Karpas-422 (cell line): Measurements from ENCODE around the gene INPP5A. TPM values are rescaled to one million over a fixed set of nuclear protein-coding genes. Genes with fewer than 3 reads are reported as not detected.

Experiments used
- DNase-seq: peaks from one replicate; pipeline ENCODE4 v3.0.0-alpha.2; 2015
- H2AFZ ChIP-seq: fragments of 200-600 bp; sonication (generic); 2 replicates; pipeline ENCODE4 v1.6.1; 2014; ENCODE audit warnings: antibody characterized with exemption, low read length, mixed read lengths
- H3K27ac ChIP-seq: fragments of 200-600 bp; sonication (generic); 2 replicates; pipeline ENCODE4 v1.5.1; 2014; ENCODE audit warnings: mild to moderate bottlenecking, low read length, moderate library complexity
- H3K27me3 ChIP-seq: fragments of 200-600 bp; sonication (generic); 2 replicates; pipeline ENCODE4 v1.6.1; 2014; ENCODE audit warnings: low read length, mixed read lengths
- H3K36me3 ChIP-seq: fragments of 200-600 bp; sonication (generic); 2 replicates; pipeline ENCODE4 v1.6.1; 2014; ENCODE audit warnings: low read length, mixed read lengths; ENCODE audit not compliant: insufficient read depth
- H3K4me1 ChIP-seq: fragments of 200-600 bp; sonication (generic); 2 replicates; pipeline ENCODE4 v1.6.1; 2014; ENCODE audit warnings: mild to moderate bottlenecking, low read length, mixed read lengths
- H3K4me2 ChIP-seq: fragments of 200-600 bp; sonication (generic); 2 replicates; pipeline ENCODE4 v1.6.1; 2014; ENCODE audit warnings: low read length, low read depth, mild to moderate bottlenecking; ENCODE audit not compliant: poor library complexity, severe bottlenecking
- H3K4me3 ChIP-seq: fragments of 200-600 bp; sonication (generic); 2 replicates; pipeline ENCODE4 v1.5.1; 2014; ENCODE audit warnings: mild to moderate bottlenecking, antibody characterized with exemption, low read length, mixed read lengths
- H3K79me2 ChIP-seq: fragments of 200-600 bp; sonication (generic); 2 replicates; pipeline ENCODE4 v1.6.1; 2014; ENCODE audit warnings: mild to moderate bottlenecking, low read length, mixed read lengths
- H3K9ac ChIP-seq: fragments of 200-600 bp; sonication (generic); 2 replicates; pipeline ENCODE4 v1.6.0; 2014; ENCODE audit warnings: low read length
- H3K9me2 ChIP-seq: fragments of 200-600 bp; sonication (generic), shearing (Covaris generic); replicated peaks from 2 replicates; pipeline ENCODE4 v1.6.0; 2014; ENCODE audit warnings: mild to moderate bottlenecking, low read length, moderate library complexity; ENCODE audit not compliant: insufficient read depth
- H3K9me3 ChIP-seq: fragments of 300-700, 200-600 bp; sonication (generic); 2 replicates; pipeline ENCODE4 v1.6.1; 2014; ENCODE audit warnings: low read length, mixed read lengths
- H4K20me1 ChIP-seq: fragments of 200-600 bp; sonication (generic); 2 replicates; pipeline ENCODE4 v1.6.1; 2014; ENCODE audit warnings: mild to moderate bottlenecking, antibody characterized with exemption, low read length, low read depth; ENCODE audit not compliant: insufficient read depth
- total RNA-seq: library from RNA; depleted of rRNA; stranded (reverse); fragments of >200 nt; shearing (Covaris generic); gene quantifications from 2 replicates; pipeline ENCODE4 v1.2.3, GENCODE V29; 2014; ENCODE audit warnings: low replicate concordance

The INPP5A gene
- total RNA-seq, 1 experiment from 2014 or later, result 9.1 TPM

DNA sequence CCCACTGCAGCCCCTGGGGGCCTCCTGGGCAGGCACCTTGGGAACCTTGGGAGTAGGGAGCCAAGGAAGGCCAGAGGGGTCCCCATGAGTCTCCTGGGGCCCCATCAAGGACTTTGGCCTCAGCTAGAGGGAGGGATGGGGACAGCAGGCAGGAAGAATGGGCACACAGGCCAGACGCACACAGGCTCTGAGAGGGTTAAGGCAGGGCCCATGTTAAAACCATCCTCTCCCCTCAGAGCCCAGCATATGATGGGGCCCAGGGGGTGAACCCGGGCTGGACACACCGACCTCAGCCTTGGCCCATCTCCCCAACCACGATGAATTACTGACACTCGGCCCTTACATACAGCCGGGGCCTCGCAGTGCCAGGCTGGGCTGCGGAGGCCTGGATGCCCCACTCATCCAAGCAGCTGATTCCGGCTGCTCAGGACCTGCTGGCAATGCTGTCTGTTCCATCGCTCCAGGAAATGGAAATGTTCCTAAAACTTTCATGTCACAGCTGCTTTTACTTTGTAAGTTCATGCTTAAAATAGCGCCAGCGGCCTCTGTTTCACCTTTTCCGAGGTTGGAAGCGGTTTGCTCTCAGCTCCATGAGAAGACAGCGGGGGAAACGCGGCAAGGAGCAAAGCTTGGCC, 17.3 kb upstream of the INPP5A start:
- Histone ChIP-seq H3K27ac (no peak overlapping the region), H3K4me1 (peaks cover 33% of the 10 kb centered on the region), H3K4me3 (no peak overlapping the region), H3K79me2 (no peaks in the 10 kb centered on the region), H3K36me3 (no peaks in the 10 kb centered on the region), H4K20me1 (no peaks in the 10 kb centered on the region), H3K9ac (no peak overlapping the region), H3K27me3 (no peaks in the 10 kb centered on the region), H3K4me2 (no peak overlapping the region), H2AFZ (no peak overlapping the region), H3K9me2 (no peaks in the 10 kb centered on the region), H3K9me3 (no peaks in the 10 kb centered on the region)
- no peak for DNase-seq

DNA sequence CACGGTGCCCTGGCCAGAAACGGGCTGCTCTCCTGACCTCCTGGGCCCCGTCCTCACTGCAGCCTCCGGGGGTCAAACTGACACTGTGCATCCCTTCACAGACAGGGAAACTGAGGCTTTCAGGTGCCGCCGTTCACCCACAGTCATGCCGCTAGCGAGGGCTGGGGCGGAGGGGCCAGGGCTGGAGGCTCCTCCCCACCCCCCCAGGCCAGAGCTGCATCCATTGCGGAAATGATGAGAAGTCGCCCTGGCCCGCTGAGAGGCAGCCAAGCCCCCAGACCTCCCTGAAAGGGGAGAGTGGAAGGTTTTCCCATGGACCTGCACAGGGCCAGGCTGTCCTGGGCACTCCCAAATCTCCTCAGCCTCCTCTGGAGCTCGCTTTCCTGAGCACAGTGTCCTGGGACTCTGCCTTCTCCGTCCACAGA, 16.5 kb upstream of the INPP5A start:
- no peak for DNase-seq
- no peaks in the 10 kb centered on the region for H3K79me2 ChIP-seq
- no peak overlapping the region for H3K4me2 ChIP-seq

DNA sequence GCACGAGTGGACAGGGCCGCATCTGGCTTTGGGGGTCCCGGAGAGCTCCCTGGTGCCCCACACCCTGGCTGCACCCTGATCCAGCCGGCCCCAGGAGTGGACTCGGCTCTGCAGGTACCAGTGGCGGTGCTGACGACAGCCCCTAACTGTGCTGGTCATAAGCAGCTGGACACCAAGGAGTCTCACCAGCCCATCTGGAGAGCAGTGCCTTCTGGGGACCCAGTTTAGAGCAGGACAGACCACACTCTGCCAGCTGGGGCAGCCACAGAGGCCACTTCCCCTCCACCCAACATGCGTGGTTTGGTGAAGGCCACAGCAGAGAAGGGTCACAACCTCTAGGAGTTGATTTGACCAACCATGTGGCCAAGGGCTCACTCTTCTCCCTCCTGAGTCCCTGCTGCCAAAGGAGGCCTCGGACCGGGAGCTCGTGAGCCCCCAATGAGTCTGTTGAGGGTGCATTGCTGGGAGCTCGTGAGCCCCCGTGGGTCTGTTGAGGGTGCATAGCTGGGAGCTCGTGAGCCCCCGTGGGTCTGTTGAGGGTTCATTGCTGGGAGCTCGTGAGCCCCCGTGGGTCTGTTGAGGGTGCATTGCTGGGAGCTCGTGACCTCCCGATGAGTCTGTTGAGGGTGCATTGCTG, 16.0 kb upstream of the INPP5A start:
- H3K4me2 ChIP-seq, result no peak overlapping the region
- H3K79me2 ChIP-seq, result no peaks in the 10 kb centered on the region
- no peak overlapping the region for H3K4me3 ChIP-seq
- no peaks in the 10 kb centered on the region for H3K27me3 ChIP-seq
- H3K9me2 ChIP-seq, result no peaks in the 10 kb centered on the region
- no peaks in the 10 kb centered on the region for H3K9me3 ChIP-seq
- H4K20me1 ChIP-seq, result no peaks in the 10 kb centered on the region
- H3K27ac ChIP-seq, result no peak overlapping the region
- no peaks in the 10 kb centered on the region for H3K36me3 ChIP-seq
- no peak overlapping the region for H3K9ac ChIP-seq
- peaks cover 25% of the 10 kb centered on the region for H3K4me1 ChIP-seq
- no peak for DNase-seq
- no peak overlapping the region for H2AFZ ChIP-seq

More for the DNA sequence above, 16.5 kb upstream of the INPP5A start:
- Histone ChIP-seq H3K4me1 (peaks cover 31% of the 10 kb centered on the region), H3K9me3 (no peaks in the 10 kb centered on the region), H3K9me2 (no peaks in the 10 kb centered on the region), H3K4me3 (no peak overlapping the region), H3K36me3 (no peaks in the 10 kb centered on the region), H3K27me3 (no peaks in the 10 kb centered on the region), H3K27ac (no peak overlapping the region), H2AFZ (no peak overlapping the region), H4K20me1 (no peaks in the 10 kb centered on the region), H3K9ac (no peak overlapping the region)

DNA sequence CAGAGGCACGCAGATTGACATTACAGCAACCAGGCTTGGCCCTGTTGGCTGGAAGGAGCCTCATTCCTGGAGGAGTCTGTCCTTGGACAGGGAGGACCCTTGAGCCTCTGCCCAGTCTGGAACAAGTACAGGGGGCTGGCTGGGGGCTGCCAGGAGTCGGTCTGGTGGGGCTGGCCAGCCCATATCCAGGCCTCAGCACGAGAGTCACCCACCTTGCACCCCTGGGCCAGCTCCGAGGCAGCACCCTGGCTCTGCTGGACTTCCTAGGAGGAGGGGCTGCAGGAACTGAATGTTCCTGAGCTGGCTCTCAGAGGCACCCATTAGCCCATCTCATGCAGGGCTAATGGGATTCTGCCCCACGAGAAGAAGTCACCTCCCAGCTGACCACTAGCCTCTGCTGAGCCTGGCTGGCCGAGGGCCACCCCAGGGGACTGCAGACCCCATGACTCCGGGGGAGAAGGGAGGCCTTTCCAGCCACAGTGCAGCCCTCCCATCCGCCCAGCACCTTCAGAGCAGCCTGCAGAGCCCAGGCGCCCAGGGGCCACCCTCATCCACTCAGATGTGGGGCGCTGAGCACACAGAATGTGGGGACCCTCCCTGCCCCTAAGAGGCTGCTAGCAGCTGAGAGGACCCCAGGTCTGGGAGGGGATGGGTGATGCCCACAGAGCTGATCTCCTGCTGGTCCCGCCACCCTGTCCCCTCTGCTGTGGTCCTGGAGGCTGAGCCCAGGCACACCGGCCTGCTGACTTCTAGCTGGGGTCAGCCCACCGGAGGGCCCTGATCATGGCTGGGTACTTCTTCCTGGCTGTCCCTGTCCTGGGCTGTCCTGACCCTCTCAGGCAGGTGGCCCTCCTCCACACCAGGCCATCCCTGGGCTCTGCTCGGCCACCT, 14.8 kb upstream of the INPP5A start:
- no peaks in the 10 kb centered on the region for H3K36me3 ChIP-seq
- no peak for DNase-seq
- no peak overlapping the region for H3K27ac ChIP-seq
- H3K4me2 ChIP-seq, result no peak overlapping the region
- H2AFZ ChIP-seq, result no peak overlapping the region
- H3K9me2 ChIP-seq, result no peaks in the 10 kb centered on the region
- no peaks in the 10 kb centered on the region for H3K79me2 ChIP-seq
- H3K4me1 ChIP-seq, result peaks cover 20% of the 10 kb centered on the region
- no peak overlapping the region for H3K9ac ChIP-seq
- no peak overlapping the region for H3K4me3 ChIP-seq
- no peaks in the 10 kb centered on the region for H3K9me3 ChIP-seq
- H4K20me1 ChIP-seq, result no peaks in the 10 kb centered on the region
- H3K27me3 ChIP-seq, result no peaks in the 10 kb centered on the region

DNA sequence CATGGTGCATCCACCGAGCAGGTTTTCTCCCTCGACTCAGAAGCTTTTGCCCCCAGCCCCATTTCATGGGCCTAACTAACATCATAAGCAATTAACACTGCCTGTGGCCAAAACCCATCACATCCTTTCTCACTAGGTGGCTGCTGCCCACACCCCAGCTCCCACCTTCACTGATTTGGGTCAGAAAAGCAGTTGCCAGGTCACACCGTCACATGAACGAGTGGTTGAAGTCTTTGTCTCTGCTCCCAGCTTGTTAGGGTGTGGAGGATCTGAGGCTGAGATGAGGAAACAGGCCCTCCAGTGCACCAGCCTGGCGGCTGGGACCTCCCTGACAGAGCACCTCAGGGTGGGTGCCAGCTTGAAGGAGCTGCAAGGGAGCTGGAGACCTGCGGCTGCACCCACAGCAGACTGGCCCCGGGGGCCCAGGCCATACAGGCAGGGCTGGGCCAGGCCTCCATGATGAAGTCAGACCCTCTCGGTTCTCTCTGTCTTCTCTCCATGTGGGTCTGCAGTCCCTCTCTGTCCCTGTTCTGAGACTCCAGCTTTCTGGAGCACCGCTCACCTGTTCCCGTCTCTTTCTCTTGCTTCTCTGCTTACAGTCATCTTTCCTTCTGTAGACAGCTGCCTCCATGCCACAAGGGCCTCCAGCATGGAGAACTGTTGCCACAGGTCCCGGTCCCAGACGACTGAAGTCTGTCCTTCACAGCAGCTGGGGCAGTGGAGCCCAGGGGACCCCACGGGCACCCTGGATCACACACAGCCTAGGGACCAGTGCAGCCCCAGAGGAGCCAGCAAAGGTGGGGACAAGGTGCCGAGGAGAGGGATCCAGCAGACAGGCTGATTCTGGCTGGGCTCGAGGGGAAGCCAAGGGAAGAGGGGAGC, 13.8 kb upstream of the INPP5A start:
- Histone ChIP-seq H2AFZ (no peak overlapping the region), H3K4me1 (peaks cover 19% of the 10 kb centered on the region)

DNA sequence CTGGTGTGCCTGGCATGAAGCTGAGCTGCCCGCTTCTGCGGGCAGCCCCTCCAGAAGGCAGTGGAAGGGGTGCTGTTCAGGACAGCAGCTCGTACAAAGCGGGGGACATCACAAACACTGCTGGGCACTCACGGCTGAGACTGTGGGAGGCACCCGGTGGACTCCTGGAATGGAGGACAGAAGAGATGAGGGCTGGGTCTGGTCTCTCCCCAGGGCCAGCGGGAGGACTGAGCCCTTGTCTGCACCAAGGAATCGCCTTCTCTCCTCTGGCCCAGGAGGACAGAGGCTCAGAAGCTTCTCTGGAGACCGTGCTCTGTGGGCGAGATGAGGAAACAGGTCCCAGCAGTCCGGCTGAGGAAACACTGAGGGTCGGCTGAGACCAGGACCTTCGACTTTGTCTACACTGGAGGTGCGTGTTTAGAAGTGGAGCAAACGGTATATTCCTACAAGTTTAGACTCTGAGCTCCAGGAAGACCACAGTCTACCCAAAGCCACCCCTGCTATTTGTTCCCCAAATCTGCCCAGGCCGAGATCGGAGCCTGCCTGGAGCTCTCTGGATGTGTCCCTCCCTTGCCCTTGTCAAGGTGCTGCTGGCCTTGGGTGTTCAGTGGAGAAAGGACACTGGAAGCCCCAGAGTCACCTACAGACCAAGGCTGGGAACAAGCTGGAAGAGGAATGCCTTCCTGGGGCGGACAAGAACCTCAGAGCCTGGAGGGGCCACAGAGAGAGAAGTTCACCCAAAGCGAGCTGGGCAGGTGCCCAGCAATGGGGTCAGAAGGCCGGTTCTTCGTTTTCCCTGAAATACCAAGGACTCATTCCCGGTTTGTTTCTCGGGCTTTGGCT, 12.9 kb upstream of the INPP5A start:
- Histone ChIP-seq H3K36me3 (no peaks in the 10 kb centered on the region), H3K79me2 (no peaks in the 10 kb centered on the region), H3K9me3 (no peaks in the 10 kb centered on the region), H4K20me1 (no peaks in the 10 kb centered on the region), H3K4me1 (peaks cover 20% of the 10 kb centered on the region), H3K9me2 (no peaks in the 10 kb centered on the region), H3K27me3 (no peaks in the 10 kb centered on the region), H3K9ac (no peak overlapping the region), H3K27ac (no peak overlapping the region), H3K4me3 (no peak overlapping the region), H2AFZ (no peak overlapping the region), H3K4me2 (no peak overlapping the region)
- DNase-seq, result no peak

More for the DNA sequence above, 13.8 kb upstream of the INPP5A start:
- no peaks in the 10 kb centered on the region for H3K9me2 ChIP-seq
- no peaks in the 10 kb centered on the region for H3K27me3 ChIP-seq
- H3K4me3 ChIP-seq, result no peak overlapping the region
- no peak for DNase-seq
- no peak overlapping the region for H3K9ac ChIP-seq
- H4K20me1 ChIP-seq, result no peaks in the 10 kb centered on the region
- no peak overlapping the region for H3K27ac ChIP-seq
- H3K79me2 ChIP-seq, result no peaks in the 10 kb centered on the region
- H3K9me3 ChIP-seq, result no peaks in the 10 kb centered on the region
- H3K4me2 ChIP-seq, result no peak overlapping the region
- H3K36me3 ChIP-seq, result no peaks in the 10 kb centered on the region

DNA sequence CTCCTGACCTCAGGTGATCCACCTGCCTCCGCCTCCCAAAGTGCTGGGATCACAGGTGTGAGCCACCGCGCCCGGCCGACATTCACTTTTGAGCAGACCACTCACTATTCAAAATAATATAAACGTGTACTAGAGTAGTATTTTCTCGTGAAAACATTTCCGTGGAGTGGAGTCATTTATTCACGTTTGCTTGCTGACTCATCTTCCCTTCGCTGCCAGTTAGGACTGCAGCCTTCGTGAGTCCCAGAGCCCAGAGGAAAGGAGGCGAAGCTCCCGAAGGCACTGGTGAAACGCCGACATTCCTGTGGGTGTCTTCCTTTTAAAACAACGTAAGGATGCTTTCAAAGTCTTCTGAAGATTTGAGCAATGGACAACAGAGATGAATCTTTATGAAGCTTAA, 10.9 kb upstream of the INPP5A start:
- no peak for DNase-seq
- no peaks in the 10 kb centered on the region for H4K20me1 ChIP-seq
- H3K79me2 ChIP-seq, result no peaks in the 10 kb centered on the region
- no peaks in the 10 kb centered on the region for H3K9me2 ChIP-seq
- no peaks in the 10 kb centered on the region for H3K36me3 ChIP-seq
- H2AFZ ChIP-seq, result no peak overlapping the region
- H3K4me3 ChIP-seq, result no peak overlapping the region
- no peak overlapping the region for H3K4me2 ChIP-seq
- no peak overlapping the region for H3K27ac ChIP-seq
- H3K9ac ChIP-seq, result no peak overlapping the region
- no peaks in the 10 kb centered on the region for H3K9me3 ChIP-seq
- H3K27me3 ChIP-seq, result no peaks in the 10 kb centered on the region
- peaks cover 20% of the 10 kb centered on the region for H3K4me1 ChIP-seq
